Activated B cell treated with CpG ODN at 0.5 μM for 24 hours (primary cell): ENCODE data around the gene SRBD1. TPM values are rescaled to one million over a fixed set of nuclear protein-coding genes. Genes with fewer than 3 reads are reported as not detected.

Source experiments
- ATAC-seq: fragments of 200-7000 bp; cut with Tn5 transposase; one replicate; pipeline ENCODE4 v1.10.0; 2021; ENCODE audit warnings: low read depth, mild to moderate bottlenecking, moderate library complexity
- CTCF ChIA-PET: fragments of 350-600 bp; sonication (Branson Sonifier 250); formaldehyde crosslinking; loops from one replicate; lab custom pipeline; 2021; ENCODE audit warnings: antibody characterized with exemption; lab: Charles Lee
- POLR2A ChIA-PET: fragments of 350-600 bp; sonication (Branson Sonifier 250); formaldehyde crosslinking; loops from one replicate; lab custom pipeline; 2021; ENCODE audit warnings: antibody characterized with exemption; lab: Charles Lee
- DNase-seq: peaks from one replicate; pipeline ENCODE4 v3.0.0; 2022
- H3K27ac Mint-ChIP-seq: one replicate; pipeline ENCODE4 v1.8.0; 2020; ENCODE audit warnings: mixed read lengths
- H3K27me3 Mint-ChIP-seq: one replicate; pipeline ENCODE4 v1.8.0; 2021; ENCODE audit warnings: mixed read lengths
- H3K36me3 Mint-ChIP-seq: one replicate; pipeline ENCODE4 v1.8.0; 2021; ENCODE audit warnings: low read depth, mixed read lengths
- H3K4me1 Mint-ChIP-seq: one replicate; pipeline ENCODE4 v1.8.0; 2021; ENCODE audit warnings: mixed read lengths
- H3K4me3 Mint-ChIP-seq: one replicate; pipeline ENCODE4 v1.8.0; 2020; ENCODE audit warnings: mild to moderate bottlenecking, mixed read lengths
- H3K9me3 Mint-ChIP-seq: one replicate; pipeline ENCODE4 v1.8.0; 2020; ENCODE audit warnings: mixed read lengths
- intact Hi-C: fragments of 100-400 bp; cut with micrococcal nuclease; formaldehyde crosslinking; loops from one replicate; pipeline ENCODE4 v1.15.1; 2024
- total RNA-seq: library from RNA; stranded (reverse); gene quantifications from 2 replicates; pipeline ENCODE4 v1.2.3, GENCODE V29; 2022
- TF ChIP-seq, protein P1 (sequence below): fragments of 200-600 bp; IDR thresholded peaks from one replicate; pipeline ENCODE4 v1.8.0; 2022; ENCODE audit warnings: antibody characterized with exemption, mild to moderate bottlenecking

The SRBD1 gene
- total RNA-seq, 1 donor from 2014 or later, result 20.2 TPM

- TF ChIP-seq, protein P1, sequence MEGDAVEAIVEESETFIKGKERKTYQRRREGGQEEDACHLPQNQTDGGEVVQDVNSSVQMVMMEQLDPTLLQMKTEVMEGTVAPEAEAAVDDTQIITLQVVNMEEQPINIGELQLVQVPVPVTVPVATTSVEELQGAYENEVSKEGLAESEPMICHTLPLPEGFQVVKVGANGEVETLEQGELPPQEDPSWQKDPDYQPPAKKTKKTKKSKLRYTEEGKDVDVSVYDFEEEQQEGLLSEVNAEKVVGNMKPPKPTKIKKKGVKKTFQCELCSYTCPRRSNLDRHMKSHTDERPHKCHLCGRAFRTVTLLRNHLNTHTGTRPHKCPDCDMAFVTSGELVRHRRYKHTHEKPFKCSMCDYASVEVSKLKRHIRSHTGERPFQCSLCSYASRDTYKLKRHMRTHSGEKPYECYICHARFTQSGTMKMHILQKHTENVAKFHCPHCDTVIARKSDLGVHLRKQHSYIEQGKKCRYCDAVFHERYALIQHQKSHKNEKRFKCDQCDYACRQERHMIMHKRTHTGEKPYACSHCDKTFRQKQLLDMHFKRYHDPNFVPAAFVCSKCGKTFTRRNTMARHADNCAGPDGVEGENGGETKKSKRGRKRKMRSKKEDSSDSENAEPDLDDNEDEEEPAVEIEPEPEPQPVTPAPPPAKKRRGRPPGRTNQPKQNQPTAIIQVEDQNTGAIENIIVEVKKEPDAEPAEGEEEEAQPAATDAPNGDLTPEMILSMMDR, result no peak
- Mint-ChIP-seq H3K4me3 (no peak overlapping the region), H3K4me1 (peaks cover 9% of the 10 kb centered on the region), H3K36me3 (peaks cover 89% of the 10 kb centered on the region), H3K27me3 (no peaks in the 10 kb centered on the region), H3K27ac (no peak overlapping the region), H3K9me3 (no peaks in the 10 kb centered on the region)
- POLR2A ChIA-PET, result no interaction called here
- ATAC-seq (no peak), DNase-seq (no peak)
- intact Hi-C loops, result no loop called here
- CTCF ChIA-PET, result no interaction called here
Measured at GRCh38 chr2:45598545-45598944, 12.5 kb downstream of the SRBD1 start.

DNA sequence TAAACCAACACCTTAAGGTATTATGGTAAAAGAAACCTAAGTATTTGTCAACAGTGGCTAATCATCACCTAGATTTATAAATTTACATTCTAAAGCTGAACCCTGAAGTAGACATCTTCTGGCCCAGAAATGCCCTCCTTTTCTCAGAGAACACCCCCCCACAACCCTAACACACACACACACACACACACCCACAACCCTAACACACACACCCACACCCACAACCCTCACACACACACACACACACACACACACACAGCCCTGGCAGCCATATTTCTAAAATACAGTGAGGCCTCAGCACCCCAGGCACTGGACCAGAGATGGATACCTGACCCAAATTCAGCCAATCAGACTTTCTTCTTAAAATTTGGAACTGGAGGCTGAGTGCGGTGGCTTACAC is 14.3 kb downstream of the SRBD1 start:
- Mint-ChIP-seq H3K4me1 (peaks cover 3% of the 10 kb centered on the region), H3K36me3 (peaks cover 88% of the 10 kb centered on the region), H3K9me3 (no peaks in the 10 kb centered on the region), H3K27ac (no peak overlapping the region), H3K27me3 (no peaks in the 10 kb centered on the region), H3K4me3 (no peak overlapping the region)
- ChIA-PET POLR2A (interaction anchor here (0.6 kb wide), 1 partner anchor 270 kb away, joined by 3 read pairs; no protein-coding TSS in a partner anchor), CTCF (no interaction called here)
- TF ChIP-seq, protein P1, result no peak
- no peak for ATAC-seq
- intact Hi-C loops, result no loop called here
- DNase-seq, result no peak

DNA sequence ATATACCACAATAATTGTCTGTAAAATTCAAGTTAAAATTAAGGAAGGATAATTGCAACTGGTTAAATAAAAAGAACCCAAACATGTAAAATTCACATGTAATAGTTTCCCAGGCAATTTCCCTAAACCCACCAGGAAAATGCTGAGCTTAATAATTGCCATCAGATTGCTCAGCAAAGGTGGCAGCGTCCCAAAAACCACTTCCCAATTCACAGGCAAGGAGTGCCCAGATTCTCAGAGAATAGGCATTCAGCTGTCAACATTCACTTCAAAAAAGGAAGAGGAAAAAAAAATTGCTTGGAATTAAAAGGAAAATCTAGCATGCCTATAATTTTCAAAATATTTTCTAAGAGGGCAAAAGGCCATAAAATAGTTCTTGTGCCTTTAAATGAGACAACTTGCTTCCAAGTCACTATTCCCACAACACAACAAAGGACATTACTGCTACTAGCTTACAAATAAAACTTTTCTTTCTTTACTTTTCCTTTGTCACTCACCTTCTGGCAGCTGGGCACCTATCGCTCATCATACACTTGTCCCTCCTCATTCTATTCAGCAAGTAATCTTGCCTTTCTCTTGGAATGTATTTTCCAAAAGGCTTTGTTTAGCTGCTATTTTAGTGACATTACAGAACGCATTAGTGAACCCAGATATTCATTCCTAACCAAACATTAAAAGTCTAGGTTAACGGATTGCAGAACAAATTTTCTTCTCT is 15.2 kb downstream of the SRBD1 start:
- Mint-ChIP-seq H3K4me3 (no peak overlapping the region), H3K36me3 (peaks cover 89% of the 10 kb centered on the region), H3K27ac (no peak overlapping the region), H3K9me3 (no peaks in the 10 kb centered on the region), H3K27me3 (no peaks in the 10 kb centered on the region), H3K4me1 (peaks cover 3% of the 10 kb centered on the region)
- POLR2A ChIA-PET, result interaction anchor here (0.6 kb wide), 1 partner anchor 271 kb away, joined by 3 read pairs; no protein-coding TSS in a partner anchor
- CTCF ChIA-PET, result no interaction called here
- DNase-seq, result no peak
- TF ChIP-seq, protein P1, result no peak
- intact Hi-C loops, result no loop called here
- ATAC-seq, result no peak

DNA sequence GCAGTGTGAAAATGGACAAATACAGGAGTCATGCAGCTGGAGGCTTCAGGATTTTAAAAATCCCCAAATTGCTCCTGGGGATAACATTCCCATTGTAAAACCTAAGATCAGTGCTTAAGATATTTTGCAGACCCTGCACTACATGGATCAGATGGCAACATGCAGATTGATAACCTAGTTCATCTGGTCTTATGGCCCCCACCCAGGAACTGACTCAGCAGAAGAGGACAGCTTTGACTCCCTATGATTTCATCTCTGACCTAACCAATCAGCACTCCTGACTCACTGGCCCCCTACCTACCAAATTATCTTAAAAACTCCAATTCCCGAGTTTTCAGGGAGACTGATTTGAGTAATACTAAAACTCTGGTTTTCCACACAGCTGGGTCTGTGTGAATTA is 20.0 kb downstream of the SRBD1 start:
- ChIA-PET POLR2A (interaction anchor here (0.7 kb wide), 1 partner anchor 954 kb away, joined by 5 read pairs; no protein-coding TSS in a partner anchor), CTCF (no interaction called here)
- H3K4me3 Mint-ChIP-seq, result no peak overlapping the region
- DNase-seq (no peak), ATAC-seq (no peak)
- no peak overlapping the region for H3K27ac Mint-ChIP-seq
- no peaks in the 10 kb centered on the region for H3K27me3 Mint-ChIP-seq
- H3K36me3 Mint-ChIP-seq, result peaks cover 55% of the 10 kb centered on the region
- TF ChIP-seq, protein P1, result no peak
- no peaks in the 10 kb centered on the region for H3K9me3 Mint-ChIP-seq
- intact Hi-C loops, result no loop called here
- H3K4me1 Mint-ChIP-seq, result peaks cover 16% of the 10 kb centered on the region

DNA sequence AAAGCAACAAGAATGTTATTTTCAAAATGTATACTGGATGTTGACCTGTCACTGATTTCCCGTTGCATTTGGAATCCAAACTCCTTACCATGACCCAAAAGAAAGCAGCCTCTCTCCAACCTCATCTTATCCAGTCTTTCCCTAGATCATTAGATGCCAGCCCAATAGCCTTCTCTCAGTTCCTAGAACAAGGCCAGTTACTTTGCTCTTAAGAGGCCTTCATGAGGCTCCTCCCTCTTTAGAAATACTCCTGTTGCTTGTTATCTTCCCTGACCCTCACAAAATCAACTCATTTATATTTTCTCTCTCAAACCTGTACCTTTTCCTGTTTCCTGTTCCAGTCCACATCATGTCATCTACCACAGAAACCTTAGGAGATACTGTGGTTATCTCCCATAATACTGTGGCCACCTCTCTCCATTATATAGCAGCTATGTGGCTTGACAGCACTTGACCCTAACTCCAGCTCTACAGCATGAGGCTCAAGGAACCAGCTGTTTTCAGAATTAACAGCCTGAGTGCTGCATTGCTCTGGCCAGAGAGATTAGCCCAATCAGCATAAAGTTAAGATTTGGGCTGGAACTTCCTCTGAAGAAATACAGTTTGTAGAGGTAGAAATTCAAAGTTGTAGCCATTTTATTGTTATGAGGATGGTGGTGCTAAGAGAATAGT is 22.8 kb downstream of the SRBD1 start:
- H3K27ac Mint-ChIP-seq, result no peak overlapping the region
- TF ChIP-seq, protein P1, result no peak
- peaks cover 16% of the 10 kb centered on the region for H3K4me1 Mint-ChIP-seq
- DNase-seq (no peak), ATAC-seq (no peak)
- intact Hi-C loops, result loop anchor here (2.0 kb wide), 1 partner anchor 15 kb away; no protein-coding TSS in a partner anchor
- H3K36me3 Mint-ChIP-seq, result peaks cover 32% of the 10 kb centered on the region
- H3K27me3 Mint-ChIP-seq, result no peaks in the 10 kb centered on the region
- POLR2A ChIA-PET, result interaction anchor here (1.1 kb wide), 1 partner anchor 23 kb away, joined by 3 read pairs; the partner anchor contains the start of gene SRBD1
- no peaks in the 10 kb centered on the region for H3K9me3 Mint-ChIP-seq
- CTCF ChIA-PET, result no interaction called here
- no peak overlapping the region for H3K4me3 Mint-ChIP-seq
